NCI-H226 (cell line): ENCODE measurements around the gene CCL14.
"Not testable (repeated sequence)": the region's sequence is repeated elsewhere in the genome, so short reads cannot be mapped to it uniquely, and the experiment has no call there.

ENCODE experiments used
- DNase-seq: peaks from one replicate; pipeline ENCODE4 v3.0.0-alpha.2; 2015

CCL14 gene

DNA sequence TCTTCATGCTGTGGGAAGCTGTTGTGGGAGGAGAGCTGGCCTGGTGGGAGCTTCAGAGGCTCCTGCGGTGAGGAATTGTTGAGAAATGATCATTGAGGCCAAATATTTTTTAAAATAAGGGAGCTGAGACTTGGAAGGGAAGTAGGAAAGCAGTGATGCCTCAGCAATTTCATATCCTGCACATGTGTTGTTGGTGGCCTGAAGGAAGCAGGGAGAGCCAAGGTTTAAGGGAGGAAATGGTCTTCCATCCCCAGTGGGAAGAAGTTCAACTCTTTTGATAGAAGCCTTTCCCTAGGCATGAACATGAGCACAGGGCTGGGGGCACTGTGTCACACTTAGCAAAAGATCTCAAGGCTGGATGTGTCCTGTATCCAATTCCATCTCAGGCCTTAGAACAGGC lies at the start of gene CCL14:
TSS of gene CCL14 (minus strand) at position 87 of the 400 bp plus-strand sequence. CDS start at position 7, 80 bp downstream.
- DNase-seq: no peak

DNA sequence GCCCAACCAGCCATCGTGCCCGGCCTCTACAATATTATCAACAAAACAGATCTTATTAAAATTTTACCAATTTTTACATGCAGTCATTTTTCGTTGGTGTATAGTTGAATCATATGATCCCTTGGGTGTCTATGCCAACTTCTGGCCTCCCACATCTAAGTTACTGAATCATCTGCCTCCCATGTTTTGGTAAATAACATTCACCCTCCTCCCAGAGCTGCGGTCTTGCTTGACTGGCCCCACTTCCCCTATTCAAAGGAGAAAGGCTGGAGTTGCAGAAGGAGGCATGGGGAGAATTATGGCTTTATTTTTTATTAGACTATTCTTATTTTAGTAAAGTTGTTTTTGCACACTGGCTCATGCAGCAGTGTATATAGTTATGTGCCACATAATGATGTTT lies 49.7 kb upstream of the CCL14 start:
- no peak for DNase-seq

DNA sequence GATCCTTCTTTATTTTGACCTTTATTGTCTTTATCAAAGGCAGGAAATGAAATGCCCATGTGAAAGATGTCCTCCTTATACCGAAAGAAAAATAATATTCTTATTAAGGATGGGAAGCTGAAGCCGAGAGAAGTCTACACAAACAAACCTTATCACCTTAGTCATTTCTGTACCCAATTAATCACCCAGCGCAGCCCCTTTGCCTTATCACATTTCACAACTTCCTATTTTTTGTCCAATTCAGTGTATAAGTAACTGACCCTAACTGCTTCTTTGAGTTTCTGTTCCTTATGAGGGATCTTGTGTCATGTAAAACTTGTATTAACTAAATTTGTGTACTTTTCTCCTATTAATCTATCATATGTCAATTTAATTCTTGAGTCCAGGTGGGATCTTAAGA lies 47.6 kb upstream of the CCL14 start:
- no peak for DNase-seq

DNA sequence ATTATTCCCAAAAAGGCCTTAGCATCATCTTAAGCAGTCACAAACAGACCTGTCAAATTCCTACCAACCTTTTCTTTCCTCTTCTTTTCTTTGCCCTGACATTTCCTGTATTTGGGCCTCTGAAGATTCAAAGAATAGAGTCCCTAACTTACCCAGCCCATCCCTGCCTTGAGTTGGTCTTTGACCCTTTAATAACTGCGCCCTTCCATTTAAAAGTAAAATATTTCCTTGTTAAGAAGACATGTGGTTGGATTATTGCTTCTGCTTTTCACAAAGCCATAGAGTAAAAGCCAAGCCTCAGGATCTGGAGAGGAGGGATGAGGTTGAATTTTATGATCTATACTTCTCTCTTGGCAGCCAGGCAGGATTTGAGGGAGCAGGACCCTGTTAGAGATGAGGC lies 44.4 kb upstream of the CCL14 start:
- no peak for DNase-seq

DNA sequence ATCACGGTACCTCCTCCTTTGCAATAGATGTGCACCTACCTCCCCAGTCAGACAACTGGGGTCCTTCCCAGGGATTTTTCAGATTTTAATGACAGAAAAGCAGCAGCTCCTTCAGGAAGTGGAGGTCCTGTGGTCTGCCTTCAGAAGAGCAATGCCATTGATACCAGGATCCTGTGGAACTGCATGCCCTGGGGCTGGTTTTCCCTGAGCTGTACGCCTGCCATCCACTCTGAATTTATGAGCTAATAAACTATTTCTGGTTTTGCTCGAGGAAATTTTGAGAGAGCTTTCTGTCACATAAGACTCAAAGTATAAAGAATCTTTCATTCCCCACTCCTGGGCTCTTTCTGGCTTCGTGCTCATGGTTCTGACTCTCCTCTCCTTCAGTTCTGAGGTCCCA lies 41.2 kb upstream of the CCL14 start:
- no peak for DNase-seq

DNA sequence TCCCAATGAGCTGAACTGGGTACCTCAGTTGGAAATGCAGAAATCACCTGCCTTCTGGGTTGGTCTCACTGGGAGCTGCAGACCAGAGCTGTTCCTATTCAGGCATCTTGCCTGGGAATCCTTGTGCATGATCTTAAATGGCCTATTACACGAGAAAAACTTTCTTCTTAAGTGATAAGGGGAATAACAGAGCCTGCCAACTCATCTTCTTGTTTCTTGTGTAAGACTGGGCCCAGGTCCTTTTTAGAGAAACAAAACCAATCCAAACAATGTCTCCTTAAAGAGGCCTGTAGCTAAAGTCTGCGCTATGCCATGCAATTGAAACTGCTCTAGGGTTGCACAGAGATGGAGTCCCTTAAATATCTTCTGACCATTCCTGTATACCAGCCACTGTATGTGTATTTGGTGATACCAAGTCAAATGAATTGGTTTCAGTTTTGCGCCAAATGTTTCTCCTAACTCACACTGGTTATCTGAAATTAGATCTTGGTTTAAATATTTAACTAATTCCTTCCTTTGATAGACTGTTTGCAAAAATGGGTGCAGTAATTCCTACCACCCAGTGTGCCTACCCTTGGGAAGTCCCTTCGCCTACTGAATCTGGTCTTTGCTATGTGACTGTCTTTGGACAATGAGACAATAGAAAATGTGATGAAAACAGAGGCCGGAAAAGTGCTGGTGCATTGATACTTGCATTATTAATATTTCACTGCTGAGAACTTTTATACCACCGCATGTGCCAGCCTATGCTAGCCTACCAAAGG lies 37.8 kb upstream of the CCL14 start:
- DNase-seq: no peak

DNA sequence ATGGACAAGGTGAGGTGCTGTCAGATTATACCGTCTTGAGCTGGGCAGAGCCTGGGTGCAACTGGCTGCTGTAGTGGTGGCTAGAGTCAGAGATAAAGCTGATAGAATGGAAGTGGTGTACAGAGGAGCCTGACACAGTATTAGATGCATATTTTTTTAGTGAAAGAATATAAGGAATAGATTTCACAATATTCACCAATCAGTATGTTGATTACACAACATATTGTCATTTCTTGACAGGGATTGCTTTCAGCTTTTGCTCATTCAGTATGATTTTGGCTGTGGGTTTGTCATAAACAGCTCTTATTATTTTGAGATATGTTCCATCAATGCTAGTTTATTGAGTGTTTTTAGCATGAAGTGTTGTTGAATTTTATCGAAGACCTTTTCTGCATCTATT lies 32.9 kb upstream of the CCL14 start:
- no peak for DNase-seq

DNA sequence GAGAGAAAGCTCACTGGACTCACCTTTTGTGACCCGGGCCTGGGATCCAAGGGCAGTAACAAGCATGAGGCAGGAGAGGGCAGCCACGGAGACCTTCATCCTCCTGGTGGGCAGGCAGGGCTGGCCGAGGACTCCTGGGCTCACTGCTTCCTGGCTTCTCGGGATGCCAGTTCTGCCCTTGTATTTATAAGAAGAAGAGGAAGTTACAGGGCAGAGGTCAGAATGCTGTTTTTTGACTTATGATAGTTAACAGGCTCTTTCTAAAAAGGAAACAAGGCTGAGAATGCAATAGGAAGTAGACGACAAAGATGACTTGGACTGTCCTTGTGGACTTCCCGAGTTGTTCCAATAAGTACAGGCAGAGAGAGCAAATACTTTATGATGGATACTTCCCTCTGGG lies 31.3 kb upstream of the CCL14 start, which contains the start of gene CCL23:
TSS of gene CCL23 (minus strand) at position 174 of the 400 bp plus-strand sequence. CDS start at position 99, 75 bp downstream.
- no peak for DNase-seq

DNA sequence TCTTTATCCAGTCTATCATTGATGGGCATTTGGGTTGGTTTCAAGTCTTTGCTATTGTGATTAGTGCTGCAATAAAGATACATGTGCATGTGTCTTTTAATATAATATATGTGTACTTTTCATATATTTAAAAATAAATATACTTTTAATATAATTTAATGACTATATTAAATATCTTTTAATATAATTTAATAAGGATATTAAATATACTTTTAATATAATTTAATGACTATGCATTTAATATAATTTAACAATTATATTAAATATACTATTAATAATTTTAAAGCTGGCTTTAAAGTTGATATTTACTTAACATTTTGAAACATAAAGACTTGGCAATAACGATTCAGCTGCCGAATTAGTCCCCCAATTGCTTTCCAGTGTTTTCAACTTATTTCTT lies 30.0 kb upstream of the CCL14 start:
- no peak for DNase-seq

DNA sequence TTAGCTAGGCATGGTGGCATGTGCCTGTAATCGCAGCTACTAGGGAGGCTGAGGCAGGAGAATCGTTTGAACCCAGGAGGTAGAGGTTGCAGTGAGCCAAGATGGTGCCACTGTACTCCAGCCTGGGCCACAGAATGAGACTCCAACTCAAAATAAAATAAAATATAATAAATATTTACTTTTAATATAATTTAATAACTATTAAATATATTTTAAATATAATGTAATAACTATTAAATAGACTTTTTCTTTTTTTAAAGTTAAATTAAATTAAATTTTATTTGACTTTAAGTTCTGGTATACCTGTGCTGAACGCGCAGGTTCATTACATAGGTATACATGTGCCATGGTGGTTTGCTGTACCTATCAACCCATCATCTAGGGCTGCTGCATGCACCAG lies 29.4 kb upstream of the CCL14 start:
- not testable (repeated sequence) for DNase-seq

DNA sequence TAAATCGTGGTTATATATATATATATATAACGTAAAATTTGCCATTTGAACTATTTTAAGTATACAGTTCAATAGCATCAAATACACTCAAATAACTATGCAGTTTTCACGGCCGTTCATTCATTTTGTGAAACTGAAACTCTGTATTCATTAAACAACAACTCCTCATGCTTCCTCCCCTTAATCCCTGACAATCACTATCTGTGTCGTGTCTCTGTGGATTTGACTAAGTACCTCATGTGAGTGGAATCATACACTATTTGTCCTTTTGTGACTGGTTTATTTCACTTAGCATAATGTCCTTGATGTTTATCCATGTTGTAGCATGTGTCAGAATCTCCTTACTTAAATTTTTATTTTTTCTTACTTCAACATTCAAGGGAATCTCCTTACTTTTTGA lies 28.4 kb upstream of the CCL14 start:
- DNase-seq: no peak

DNA sequence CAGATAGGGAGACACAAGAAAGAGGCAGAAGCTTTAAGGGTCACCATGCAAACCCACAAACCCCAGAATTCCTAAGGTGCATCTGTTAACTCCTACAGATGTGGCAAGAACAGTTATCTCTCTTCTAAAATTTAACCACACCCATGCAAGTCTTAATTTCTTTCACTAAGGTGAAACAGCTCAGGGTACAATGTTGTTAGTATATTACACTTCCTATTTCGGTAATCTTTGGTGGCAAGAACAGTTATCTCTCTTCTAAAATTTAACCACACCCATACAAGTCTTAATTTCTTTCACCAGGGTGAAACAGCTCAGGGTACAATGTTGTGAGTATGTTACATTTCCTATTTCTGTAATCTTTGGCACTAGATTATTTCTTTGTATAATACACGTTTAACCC lies 24.7 kb upstream of the CCL14 start:
- no peak for DNase-seq

DNA sequence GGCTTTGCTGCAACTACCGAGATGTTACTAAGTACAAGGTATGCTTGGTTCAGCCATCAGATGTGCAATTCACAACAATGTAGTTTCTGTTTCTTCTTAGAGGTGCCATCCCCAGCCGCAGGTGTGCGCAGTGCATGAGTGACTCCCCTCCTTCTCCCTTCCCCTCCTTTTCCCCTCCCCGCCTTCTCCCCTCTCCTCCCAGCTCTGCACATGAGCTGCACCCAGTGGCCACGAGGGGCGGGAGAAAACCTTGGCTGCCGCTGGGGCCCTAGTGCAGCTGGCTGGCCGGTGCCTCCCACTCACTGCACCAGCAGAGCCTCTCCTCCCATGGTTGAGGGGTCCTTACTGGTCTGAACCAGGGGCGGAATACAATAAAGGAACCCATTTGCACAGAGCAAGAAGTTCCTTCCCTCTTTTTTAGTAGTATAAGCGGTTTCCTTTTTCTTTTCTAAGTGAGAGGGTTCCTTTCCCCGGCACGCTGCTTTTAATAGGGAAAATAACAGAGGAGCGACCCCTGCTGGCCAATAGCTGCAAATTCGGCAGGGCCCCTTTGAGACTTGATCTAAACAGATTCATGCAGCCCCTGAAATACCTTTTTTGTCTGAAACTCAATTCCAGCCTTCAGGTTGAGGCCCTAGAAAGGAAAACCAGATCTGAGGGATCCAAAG lies 22.6 kb upstream of the CCL14 start:
- no peak for DNase-seq

DNA sequence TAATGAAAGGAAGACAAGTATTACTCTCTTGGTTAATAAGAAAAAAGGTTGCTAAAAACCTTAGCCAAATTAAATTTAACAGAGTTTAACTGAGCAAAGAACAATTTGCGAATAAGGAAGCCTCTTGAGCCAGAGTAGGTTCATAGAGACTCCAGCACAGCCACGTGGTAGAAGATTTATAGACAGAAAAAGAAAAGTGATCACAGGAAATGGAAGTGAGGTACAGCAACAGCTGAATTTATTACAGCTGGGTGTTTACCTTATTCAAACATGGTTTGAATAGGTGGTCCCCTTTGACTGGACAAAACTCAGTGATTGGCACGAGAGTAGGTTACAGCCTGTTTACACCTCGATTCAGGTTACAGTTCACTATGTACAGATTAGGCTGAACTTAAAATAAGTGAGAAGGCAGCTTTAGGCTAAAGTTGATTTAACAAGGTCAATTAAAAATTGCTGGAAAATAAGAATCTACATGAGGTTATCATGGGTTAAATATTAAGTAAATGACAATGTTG lies 18.1 kb upstream of the CCL14 start:
- no peak for DNase-seq

DNA sequence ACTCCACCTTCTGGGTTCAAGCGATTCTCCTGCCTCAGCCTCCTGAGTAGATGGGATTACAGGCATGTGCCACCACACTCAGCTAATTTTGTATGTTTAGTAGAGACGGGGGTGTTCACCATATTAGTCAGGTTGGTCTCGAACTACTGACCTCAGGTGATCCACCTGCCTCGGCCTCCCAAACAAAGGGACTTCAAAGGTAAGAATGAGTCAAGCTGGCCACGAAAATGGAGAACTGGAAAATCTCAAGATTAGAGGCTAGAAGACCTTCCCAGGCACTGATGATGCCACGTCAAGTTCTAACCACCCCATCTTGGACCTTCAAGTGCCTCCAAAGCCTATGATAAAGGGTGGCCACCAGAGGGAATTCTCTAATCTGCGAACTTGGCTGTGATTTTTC lies 16.1 kb upstream of the CCL14 start:
- no peak for DNase-seq

DNA sequence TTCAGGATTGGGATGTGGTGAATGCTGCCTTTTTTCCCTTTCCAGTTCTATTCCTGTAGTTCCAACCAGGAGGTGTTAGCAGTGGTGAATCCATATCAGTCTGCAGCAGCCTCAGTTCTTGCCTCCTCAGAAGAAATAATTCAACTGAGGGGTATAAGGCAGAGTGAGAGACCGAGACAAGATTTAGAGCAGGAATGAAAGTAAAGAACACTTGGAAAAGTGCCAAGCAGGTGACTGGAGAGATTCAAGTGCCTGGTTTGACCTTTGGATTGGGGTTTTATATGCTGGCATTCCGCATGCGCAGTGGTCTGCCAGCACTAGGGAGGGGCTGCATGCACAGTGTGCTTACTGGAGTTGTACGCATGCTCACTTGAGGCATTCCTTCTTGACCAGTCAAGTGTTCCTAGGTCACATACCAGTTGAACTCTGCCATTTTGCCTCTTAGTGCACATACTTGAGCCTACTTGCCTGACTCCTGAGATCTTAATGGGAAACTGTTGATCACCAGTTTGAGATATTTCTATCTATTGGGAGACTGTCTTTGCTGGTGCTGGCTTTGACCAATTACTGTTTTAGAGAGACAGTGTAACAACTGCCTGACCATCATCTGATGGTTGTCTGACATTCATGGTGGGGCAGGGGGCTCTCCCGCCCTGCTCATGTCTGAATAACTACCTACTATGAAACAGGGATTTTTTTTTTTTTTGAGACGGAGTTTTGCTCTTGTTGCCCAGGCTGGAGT lies 15.5 kb upstream of the CCL14 start:
- no peak for DNase-seq

DNA sequence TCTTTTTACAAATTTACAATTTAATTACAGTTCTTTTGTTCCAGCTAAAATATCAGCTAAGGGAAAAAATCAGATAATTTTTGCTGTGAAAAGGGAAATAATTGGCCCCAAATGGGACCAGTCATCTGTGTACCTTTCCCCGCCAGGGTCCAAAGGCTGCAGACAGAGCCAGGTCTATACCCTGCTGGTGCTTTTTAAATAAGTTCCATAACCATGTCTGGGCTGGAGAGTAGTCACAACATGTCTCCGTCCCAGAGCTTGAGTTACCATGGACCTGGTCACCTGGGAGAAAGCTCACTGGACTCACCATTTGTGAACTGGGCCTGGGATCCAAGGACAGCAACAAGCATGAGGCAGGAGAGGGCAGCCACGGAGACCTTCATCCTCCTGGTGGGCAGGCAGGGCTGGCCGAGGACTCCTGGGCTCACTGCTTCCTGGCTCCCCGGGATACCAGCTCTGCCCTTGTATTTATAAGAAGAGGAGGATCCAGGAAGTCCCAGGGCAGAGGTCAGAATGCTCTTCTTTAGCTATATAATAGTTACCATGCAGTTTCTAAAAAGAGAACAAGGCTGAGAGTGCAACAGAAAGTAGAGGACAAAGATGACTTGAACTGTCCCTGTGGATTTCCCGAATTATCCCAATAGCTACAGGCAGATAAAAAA lies 14.7 kb upstream of the CCL14 start, which contains the start of gene CCL15:
TSS of gene CCL15 (minus strand) at position 444 of the 662 bp plus-strand sequence. CDS start at position 383, 61 bp downstream.
- DNase-seq: no peak

DNA sequence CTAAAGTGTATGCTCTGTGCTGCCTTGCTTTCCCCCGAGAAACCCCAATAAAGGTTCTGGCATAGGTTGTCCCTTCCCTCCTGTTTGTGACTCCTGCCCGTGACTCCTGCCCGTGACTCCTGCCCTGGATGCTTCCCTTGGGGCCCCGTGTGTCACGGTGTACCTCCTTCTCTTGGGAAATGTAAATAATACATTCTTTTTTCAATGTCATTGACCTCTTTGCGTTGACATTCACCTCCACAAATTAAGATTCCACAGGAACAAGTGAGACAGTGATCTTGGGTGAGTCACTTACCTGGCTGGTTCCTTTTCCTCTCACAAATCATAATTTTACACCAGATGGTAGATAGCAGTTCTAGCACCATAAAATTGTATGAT lies 14.2 kb upstream of the CCL14 start:
- no peak for DNase-seq

DNA sequence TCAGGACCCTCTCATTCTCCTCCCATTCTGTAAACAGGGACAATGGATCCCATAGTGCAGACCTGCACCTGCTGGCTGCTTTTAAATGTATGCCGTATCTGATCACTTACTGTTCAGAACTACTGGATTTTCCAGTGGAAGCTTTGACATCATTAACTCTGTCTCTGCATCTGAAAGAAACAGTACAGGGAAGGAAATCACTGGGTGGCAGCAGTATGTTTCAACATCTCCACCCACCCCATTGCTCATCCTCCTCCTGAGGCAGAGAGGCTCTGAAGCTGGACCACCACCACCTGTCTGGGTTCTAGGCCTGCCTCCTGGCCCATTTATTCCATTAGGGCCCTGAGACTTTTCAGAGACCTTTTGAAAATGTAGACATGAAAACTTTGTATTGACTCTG lies 12.2 kb upstream of the CCL14 start:
- no peak for DNase-seq

DNA sequence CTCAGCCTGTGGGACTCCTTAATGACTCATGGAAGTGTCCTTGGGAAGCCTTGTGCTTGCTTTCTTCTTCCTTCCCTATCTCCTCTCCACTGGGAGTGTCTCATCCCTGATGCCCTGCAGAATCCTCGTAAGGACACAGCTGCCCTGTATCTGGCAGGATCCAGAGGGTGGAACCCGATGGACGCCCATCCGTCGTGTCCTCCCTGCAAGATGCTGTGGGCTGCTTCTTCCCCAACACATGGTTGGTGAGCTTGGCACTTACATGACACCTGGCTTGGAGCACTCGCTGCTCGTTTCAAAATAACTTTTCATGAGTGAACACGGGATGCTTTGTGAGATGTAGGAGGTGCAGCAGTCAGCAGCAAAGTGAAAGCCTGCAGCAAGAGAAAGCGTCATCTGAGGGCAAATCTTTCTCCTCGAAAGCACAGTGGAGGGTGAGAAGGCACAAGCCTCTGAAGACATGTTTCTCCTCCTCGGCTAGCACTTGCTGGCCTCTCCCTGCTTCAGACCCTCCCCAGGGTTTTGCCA lies 11.6 kb upstream of the CCL14 start:
- no peak for DNase-seq

DNA sequence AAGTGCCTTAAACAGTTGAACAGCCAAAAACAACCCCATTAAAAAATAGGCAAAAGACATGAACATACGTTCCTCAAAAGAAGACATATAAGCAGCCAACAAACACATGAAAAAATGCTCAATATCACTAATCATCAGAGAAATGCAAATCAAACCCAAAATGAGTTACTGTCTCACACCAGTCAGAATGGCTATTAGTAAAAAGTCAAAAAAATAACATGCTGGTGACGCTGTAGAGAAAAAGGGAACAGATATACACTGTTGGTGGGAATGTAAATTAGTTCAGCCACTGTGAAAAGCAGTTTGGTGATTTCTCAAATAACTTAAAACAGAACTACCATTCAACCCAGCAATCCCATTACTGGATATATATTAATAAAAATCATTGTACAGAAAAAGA lies 8.8 kb upstream of the CCL14 start:
- not testable (repeated sequence) for DNase-seq

DNA sequence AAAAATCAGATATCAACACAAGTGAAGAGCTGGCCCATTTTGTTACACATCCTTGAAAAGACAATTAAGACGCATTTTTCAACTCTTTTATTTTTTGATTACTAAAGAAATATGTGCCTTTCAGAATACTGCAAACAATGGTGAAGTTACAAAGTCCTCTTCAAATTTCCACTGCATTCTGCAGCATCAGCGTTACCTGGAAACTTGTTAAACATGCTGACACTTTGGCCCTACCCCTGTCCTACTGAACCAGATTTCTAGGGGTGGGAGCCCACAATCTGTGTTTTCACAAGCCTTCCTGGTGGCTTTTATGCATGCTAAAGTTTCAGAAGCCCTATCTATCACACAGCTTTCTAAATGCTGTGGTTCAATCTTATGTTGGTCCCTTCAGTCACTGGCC lies 4.5 kb upstream of the CCL14 start:
- DNase-seq: no peak

DNA sequence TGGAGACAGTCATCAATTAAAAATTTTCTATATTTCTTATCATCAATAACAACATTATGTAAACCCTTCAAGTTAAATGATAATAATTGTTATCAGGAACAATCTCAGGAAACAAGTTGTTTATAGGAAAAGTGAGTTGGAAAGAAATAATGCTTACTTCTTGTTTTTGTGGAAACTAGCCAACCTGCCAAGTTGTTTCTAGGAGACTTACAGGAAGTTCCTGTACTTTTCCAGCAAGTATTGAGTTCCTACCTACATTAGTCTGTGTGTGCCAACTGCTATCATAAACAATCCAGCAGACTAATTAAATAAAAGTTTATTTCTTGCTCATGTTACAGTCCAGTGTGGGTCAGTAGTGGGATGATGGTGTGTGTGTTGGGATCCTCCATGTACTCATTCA lies 1.6 kb upstream of the CCL14 start:
- DNase-seq: no peak
